AG09319 (cell line): ENCODE data around the gene CCNG1.
A peak's percentile ranks its signal among the peaks of the same experiment; 100 is the strongest.
"Not testable (repeated sequence)": the region's sequence is repeated elsewhere in the genome, so short reads cannot be mapped to it uniquely, and the experiment has no call there.

Source experiments
- DNase-seq: peaks from one replicate; pipeline ENCODE4 v3.0.0-alpha.2; 2010; ENCODE audit warnings: low read depth; ENCODE audit errors: extremely low read depth
- CTCF ChIP-seq: IDR thresholded peaks from 2 replicates; pipeline ENCODE4 v1.5.1; 2011; ENCODE audit warnings: low read depth, mild to moderate bottlenecking, inconsistent platforms, low read length, moderate library complexity

The CCNG1 gene

GRCh38 chr5:163437309-163438182 lies at the start of gene CCNG1:
TSS of gene CCNG1 (plus strand) at chr5:163437595. CDS start at chr5:163439257, 1,662 bp downstream.
- DNase-seq = peak; percentile 87
- TF ChIP-seq CTCF = no peak

GRCh38 chr5:163395792-163396191 lies 41.6 kb upstream of the CCNG1 start:
- TF ChIP-seq CTCF = no peak
- DNase-seq = no peak

GRCh38 chr5:163396818-163397340 lies 40.5 kb upstream of the CCNG1 start:
- not testable (repeated sequence) for DNase-seq

- DNase-seq = no peak
- TF ChIP-seq CTCF = no peak
These were observed 40.0 kb upstream of the CCNG1 start for GRCh38 chr5:163397354-163397753.

GRCh38 chr5:163399923-163400322 lies 37.5 kb upstream of the CCNG1 start:
- DNase-seq = no peak

GRCh38 chr5:163401271-163401670 lies 36.1 kb upstream of the CCNG1 start:
- no peak for DNase-seq
- no peak for TF ChIP-seq CTCF

More at GRCh38 chr5:163399923-163400322, 37.5 kb upstream of the CCNG1 start:
- TF ChIP-seq CTCF = no peak

GRCh38 chr5:163402007-163402406 lies 35.4 kb upstream of the CCNG1 start:
- TF ChIP-seq CTCF = no peak
- DNase-seq = no peak
